ENCODE measurements around the gene ODF4.

The ODF4 gene, protein sequence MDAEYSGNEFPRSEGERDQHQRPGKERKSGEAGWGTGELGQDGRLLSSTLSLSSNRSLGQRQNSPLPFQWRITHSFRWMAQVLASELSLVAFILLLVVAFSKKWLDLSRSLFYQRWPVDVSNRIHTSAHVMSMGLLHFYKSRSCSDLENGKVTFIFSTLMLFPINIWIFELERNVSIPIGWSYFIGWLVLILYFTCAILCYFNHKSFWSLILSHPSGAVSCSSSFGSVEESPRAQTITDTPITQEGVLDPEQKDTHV

DNA sequence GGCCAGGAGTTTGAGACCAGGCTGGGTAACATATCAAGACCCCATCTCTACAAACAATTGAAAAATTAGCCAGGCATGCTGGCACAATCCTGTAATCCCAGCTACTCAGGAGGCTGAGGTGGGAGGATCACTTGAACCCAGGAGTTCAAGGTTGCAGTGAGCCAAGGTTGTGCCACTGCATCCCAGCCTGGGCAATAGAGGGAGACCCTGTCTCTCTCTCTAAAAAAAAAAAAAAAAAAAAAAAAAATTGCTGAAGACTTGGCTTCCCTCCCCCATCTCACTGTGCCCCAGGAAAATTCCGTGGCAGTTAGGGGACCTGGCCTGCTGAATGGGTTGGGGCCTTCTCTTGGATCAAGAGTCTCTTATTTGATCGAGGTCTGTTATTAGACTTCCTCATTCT, at the start of gene ODF4:
ODF4 (plus strand) TSS at position 301 of the 400 bp plus-strand sequence. CDS start 212 bp downstream, outside the sequence.
- Histone ChIP-seq H3K27ac (no peak within 1 kb of the TSS), H2AFZ (ENCODE audit: low read depth) (no peak within 1 kb of the TSS), H3K36me3 (ENCODE audit: insufficient read depth) (no peaks in the 10 kb centered on the region), H3K4me2 (no peak within 1 kb of the TSS), H3K4me1 (ENCODE audit: low read depth, poor library complexity, severe bottlenecking) (no peaks in the 10 kb centered on the region), H3K9ac (no peak within 1 kb of the TSS), H3K4me3 (IDR thresholded peaks at IDR 0.05; ENCODE audit: insufficient read depth, low read depth, low read length) (no peak within 1 kb of the TSS), H3K27me3 (ENCODE audit: insufficient read depth, low read depth) (no peaks in the 10 kb centered on the region), H4K20me1 (ENCODE audit: insufficient read depth) (no peaks in the 10 kb centered on the region), H3K79me2 (ENCODE audit: insufficient read depth, low read depth) (no peaks in the 10 kb centered on the region)
- TF ChIP-seq, protein P1, sequence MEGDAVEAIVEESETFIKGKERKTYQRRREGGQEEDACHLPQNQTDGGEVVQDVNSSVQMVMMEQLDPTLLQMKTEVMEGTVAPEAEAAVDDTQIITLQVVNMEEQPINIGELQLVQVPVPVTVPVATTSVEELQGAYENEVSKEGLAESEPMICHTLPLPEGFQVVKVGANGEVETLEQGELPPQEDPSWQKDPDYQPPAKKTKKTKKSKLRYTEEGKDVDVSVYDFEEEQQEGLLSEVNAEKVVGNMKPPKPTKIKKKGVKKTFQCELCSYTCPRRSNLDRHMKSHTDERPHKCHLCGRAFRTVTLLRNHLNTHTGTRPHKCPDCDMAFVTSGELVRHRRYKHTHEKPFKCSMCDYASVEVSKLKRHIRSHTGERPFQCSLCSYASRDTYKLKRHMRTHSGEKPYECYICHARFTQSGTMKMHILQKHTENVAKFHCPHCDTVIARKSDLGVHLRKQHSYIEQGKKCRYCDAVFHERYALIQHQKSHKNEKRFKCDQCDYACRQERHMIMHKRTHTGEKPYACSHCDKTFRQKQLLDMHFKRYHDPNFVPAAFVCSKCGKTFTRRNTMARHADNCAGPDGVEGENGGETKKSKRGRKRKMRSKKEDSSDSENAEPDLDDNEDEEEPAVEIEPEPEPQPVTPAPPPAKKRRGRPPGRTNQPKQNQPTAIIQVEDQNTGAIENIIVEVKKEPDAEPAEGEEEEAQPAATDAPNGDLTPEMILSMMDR (conservative IDR thresholded peaks at IDR 0.05; ENCODE audit: low read depth, low read length) = no peak

DNA sequence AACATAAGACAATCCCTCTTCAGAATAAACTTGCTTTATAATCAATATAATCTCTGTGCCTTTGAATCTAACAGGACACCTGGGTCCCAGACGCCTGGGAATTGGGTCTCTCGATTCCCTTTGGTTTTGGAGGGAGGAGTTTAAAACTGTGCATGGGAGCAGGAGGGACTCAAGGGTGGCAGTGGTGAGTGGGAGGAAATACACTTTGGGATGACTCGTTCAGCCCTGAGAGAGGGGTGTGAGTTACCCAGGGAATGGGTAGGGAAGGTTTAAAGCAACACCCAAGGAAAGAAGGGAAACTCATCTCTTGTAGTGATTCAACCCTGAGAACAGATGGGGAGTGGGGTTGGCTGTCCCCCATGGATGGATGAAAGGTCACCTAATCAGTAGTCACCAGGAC, 49.6 kb upstream of the ODF4 start:
- H3K4me1 ChIP-seq (ENCODE audit: low read depth, poor library complexity, severe bottlenecking) = no peaks in the 10 kb centered on the region
- H3K36me3 ChIP-seq (ENCODE audit: insufficient read depth) = no peaks in the 10 kb centered on the region
- no peak overlapping the region for H3K4me2 ChIP-seq

DNA sequence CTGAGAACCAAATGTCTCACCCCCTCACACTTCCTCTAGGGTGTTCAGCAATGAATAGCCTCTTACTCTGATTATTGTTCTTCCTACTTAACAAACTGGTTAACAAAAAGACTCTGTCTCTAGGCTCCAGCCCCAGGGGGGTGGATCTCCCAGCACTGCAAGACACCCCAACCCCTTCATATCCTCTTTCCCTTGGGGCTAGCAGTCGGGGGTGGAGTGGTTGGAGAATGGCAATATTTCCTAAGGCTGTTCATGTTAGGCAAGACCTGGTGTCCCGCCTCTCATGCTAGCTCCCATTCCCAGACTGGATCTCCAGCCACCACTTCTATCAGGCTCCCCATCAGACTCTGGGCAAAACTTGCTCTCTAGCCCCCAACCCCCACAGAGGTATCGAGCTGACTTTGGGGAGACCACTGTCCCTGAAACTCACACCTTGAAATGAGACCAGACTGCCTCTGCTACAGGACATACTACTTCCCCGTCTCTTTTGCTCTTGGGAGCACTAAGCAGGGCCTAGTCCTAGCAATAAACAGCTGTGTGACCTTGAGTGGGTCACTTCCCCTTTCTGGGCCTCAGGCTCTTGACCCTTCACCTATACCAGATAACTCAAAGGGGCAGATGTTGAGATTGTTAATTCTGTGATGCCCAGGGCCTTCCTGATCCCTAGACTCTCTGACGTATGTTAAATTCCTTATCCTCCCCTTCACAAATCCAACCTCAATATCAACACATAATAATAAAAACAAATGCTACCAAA, 46.8 kb upstream of the ODF4 start:
- TF ChIP-seq, protein P1 (conservative IDR thresholded peaks at IDR 0.05; ENCODE audit: low read depth, low read length) = no peak
- Histone ChIP-seq H3K36me3 (ENCODE audit: insufficient read depth) (no peaks in the 10 kb centered on the region), H3K27ac (no peak overlapping the region), H2AFZ (ENCODE audit: low read depth) (no peak overlapping the region), H3K4me3 (IDR thresholded peaks at IDR 0.05; ENCODE audit: insufficient read depth, low read depth, low read length) (no peak overlapping the region), H3K4me2 (no peak overlapping the region), H3K27me3 (ENCODE audit: insufficient read depth, low read depth) (no peaks in the 10 kb centered on the region), H3K4me1 (ENCODE audit: low read depth, poor library complexity, severe bottlenecking) (no peaks in the 10 kb centered on the region), H3K9ac (no peak overlapping the region), H3K79me2 (ENCODE audit: insufficient read depth, low read depth) (no peaks in the 10 kb centered on the region), H4K20me1 (ENCODE audit: insufficient read depth) (no peaks in the 10 kb centered on the region)

More for the DNA sequence above, 49.6 kb upstream of the ODF4 start:
- no peak overlapping the region for H3K9ac ChIP-seq
- H4K20me1 ChIP-seq (ENCODE audit: insufficient read depth) = no peaks in the 10 kb centered on the region
- TF ChIP-seq, protein P1 (conservative IDR thresholded peaks at IDR 0.05; ENCODE audit: low read depth, low read length) = no peak
- H3K4me3 ChIP-seq (IDR thresholded peaks at IDR 0.05; ENCODE audit: insufficient read depth, low read depth, low read length) = no peak overlapping the region
- no peak overlapping the region for H3K27ac ChIP-seq
- H3K79me2 ChIP-seq (ENCODE audit: insufficient read depth, low read depth) = no peaks in the 10 kb centered on the region
- H3K27me3 ChIP-seq (ENCODE audit: insufficient read depth, low read depth) = no peaks in the 10 kb centered on the region
- no peak overlapping the region for H2AFZ ChIP-seq (ENCODE audit: low read depth)

DNA sequence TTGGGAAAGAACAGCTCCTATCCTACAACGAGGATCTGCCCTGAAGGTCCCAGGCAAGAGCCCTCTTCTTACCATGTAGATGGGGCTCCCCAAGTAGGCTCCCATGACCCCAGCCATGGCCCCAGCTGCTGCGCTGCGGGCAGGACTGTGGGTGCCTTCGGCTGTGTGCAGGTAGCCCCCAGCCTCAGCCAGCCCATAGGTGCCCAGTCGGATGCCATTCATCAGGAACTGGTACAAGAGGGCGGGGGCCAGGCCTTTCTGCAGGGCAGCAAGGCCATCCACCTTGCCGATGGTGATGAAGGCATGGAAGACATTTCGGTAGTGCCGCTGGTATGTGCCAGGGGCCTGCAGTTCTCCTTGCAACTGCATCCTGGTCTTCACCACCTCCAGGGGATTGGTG, 45.3 kb upstream of the ODF4 start:
- H3K27me3 ChIP-seq (ENCODE audit: insufficient read depth, low read depth) = no peaks in the 10 kb centered on the region
- H3K9ac ChIP-seq = no peak overlapping the region
- TF ChIP-seq, protein P1 (conservative IDR thresholded peaks at IDR 0.05; ENCODE audit: low read depth, low read length) = no peak
- H3K36me3 ChIP-seq (ENCODE audit: insufficient read depth) = no peaks in the 10 kb centered on the region
- no peak overlapping the region for H3K4me3 ChIP-seq (IDR thresholded peaks at IDR 0.05; ENCODE audit: insufficient read depth, low read depth, low read length)
- H2AFZ ChIP-seq (ENCODE audit: low read depth) = no peak overlapping the region
- H4K20me1 ChIP-seq (ENCODE audit: insufficient read depth) = no peaks in the 10 kb centered on the region
- no peak overlapping the region for H3K27ac ChIP-seq
- no peaks in the 10 kb centered on the region for H3K4me1 ChIP-seq (ENCODE audit: low read depth, poor library complexity, severe bottlenecking)
- no peak overlapping the region for H3K4me2 ChIP-seq
- H3K79me2 ChIP-seq (ENCODE audit: insufficient read depth, low read depth) = no peaks in the 10 kb centered on the region
